ENCODE results near the gene TTC8.
"Not testable (repeated sequence)": the region's sequence is repeated elsewhere in the genome, so short reads cannot be mapped to it uniquely, and the experiment has no call there.

The TTC8 gene

GRCh38 chr14:88804477-88804876 lies 20.0 kb upstream of the TTC8 start:
- Mint-ChIP-seq H3K27me3 (peaks cover 13% of the 10 kb centered on the region), H3K4me3 (no peak overlapping the region), H3K27ac (no peak overlapping the region), H3K36me3 (peaks cover 4% of the 10 kb centered on the region), H3K9me3 (ENCODE audit: low read depth) (peaks cover 4% of the 10 kb centered on the region), H3K4me1 (ENCODE audit: low read depth) (no peaks in the 10 kb centered on the region)

- peaks cover 10% of the 10 kb centered on the region for H3K27me3 Mint-ChIP-seq
- H3K9me3 Mint-ChIP-seq (ENCODE audit: low read depth), result peaks cover 4% of the 10 kb centered on the region
- H3K36me3 Mint-ChIP-seq, result peaks cover 6% of the 10 kb centered on the region
- no peak overlapping the region for H3K27ac Mint-ChIP-seq
- no peak overlapping the region for H3K4me3 Mint-ChIP-seq
- no peaks in the 10 kb centered on the region for H3K4me1 Mint-ChIP-seq (ENCODE audit: low read depth)
Measured at GRCh38 chr14:88808359-88808758, 16.1 kb upstream of the TTC8 start.

GRCh38 chr14:88815980-88816379 lies 8.5 kb upstream of the TTC8 start:
- Mint-ChIP-seq H3K27ac (no peak overlapping the region), H3K9me3 (ENCODE audit: low read depth) (no peaks in the 10 kb centered on the region), H3K4me3 (no peak overlapping the region), H3K36me3 (no peaks in the 10 kb centered on the region), H3K4me1 (ENCODE audit: low read depth) (no peaks in the 10 kb centered on the region), H3K27me3 (peaks cover 19% of the 10 kb centered on the region)

GRCh38 chr14:88818018-88818417 lies 6.4 kb upstream of the TTC8 start:
- H3K27me3 Mint-ChIP-seq, result peaks cover 15% of the 10 kb centered on the region
- no peaks in the 10 kb centered on the region for H3K4me1 Mint-ChIP-seq (ENCODE audit: low read depth)
- H3K9me3 Mint-ChIP-seq (ENCODE audit: low read depth), result no peaks in the 10 kb centered on the region
- H3K4me3 Mint-ChIP-seq, result no peak overlapping the region
- no peak overlapping the region for H3K27ac Mint-ChIP-seq
- H3K36me3 Mint-ChIP-seq, result no peaks in the 10 kb centered on the region

GRCh38 chr14:88819674-88820073 lies 4.8 kb upstream of the TTC8 start:
- H3K4me1 Mint-ChIP-seq (ENCODE audit: low read depth); H3K9me3 Mint-ChIP-seq (ENCODE audit: low read depth); H3K27ac Mint-ChIP-seq; H3K4me3 Mint-ChIP-seq; H3K36me3 Mint-ChIP-seq: not testable (repeated sequence)
- peaks cover 15% of the 10 kb centered on the region for H3K27me3 Mint-ChIP-seq

GRCh38 chr14:88821378-88821777 lies 3.1 kb upstream of the TTC8 start:
- peaks cover 13% of the 10 kb centered on the region for H3K27me3 Mint-ChIP-seq
- no peaks in the 10 kb centered on the region for H3K9me3 Mint-ChIP-seq (ENCODE audit: low read depth)
- H3K27ac Mint-ChIP-seq, result no peak overlapping the region
- no peak overlapping the region for H3K4me3 Mint-ChIP-seq
- peaks cover 11% of the 10 kb centered on the region for H3K4me1 Mint-ChIP-seq (ENCODE audit: low read depth)
- no peaks in the 10 kb centered on the region for H3K36me3 Mint-ChIP-seq

GRCh38 chr14:88821888-88822287 lies 2.6 kb upstream of the TTC8 start:
- Mint-ChIP-seq H3K4me1 (ENCODE audit: low read depth) (peaks cover 11% of the 10 kb centered on the region), H3K36me3 (no peaks in the 10 kb centered on the region), H3K27me3 (peaks cover 13% of the 10 kb centered on the region), H3K9me3 (ENCODE audit: low read depth) (no peaks in the 10 kb centered on the region), H3K27ac (no peak overlapping the region), H3K4me3 (no peak overlapping the region)

- Mint-ChIP-seq H3K27me3 (peaks cover 5% of the 10 kb centered on the region), H3K4me3 (peak overlapping the region; percentile 92), H3K4me1 (ENCODE audit: low read depth) (peaks cover 11% of the 10 kb centered on the region), H3K9me3 (ENCODE audit: low read depth) (no peaks in the 10 kb centered on the region), H3K36me3 (no peaks in the 10 kb centered on the region), H3K27ac (peak overlapping the region; percentile 97)
Measured at GRCh38 chr14:88823968-88824313, 510 bp upstream of the TTC8 start.

- H3K27ac Mint-ChIP-seq, result peak overlapping the region; percentile 66
- H3K4me3 Mint-ChIP-seq, result peak overlapping the region; percentile 92
- no peaks in the 10 kb centered on the region for H3K36me3 Mint-ChIP-seq
- peaks cover 11% of the 10 kb centered on the region for H3K4me1 Mint-ChIP-seq (ENCODE audit: low read depth)
- H3K27me3 Mint-ChIP-seq, result peaks cover 2% of the 10 kb centered on the region
- H3K9me3 Mint-ChIP-seq (ENCODE audit: low read depth), result no peaks in the 10 kb centered on the region
Measured at GRCh38 chr14:88825078-88825458, 617 bp downstream of the TTC8 start.

GRCh38 chr14:88825503-88825902 lies 1.1 kb downstream of the TTC8 start:
- Mint-ChIP-seq H3K27ac (no peak overlapping the region), H3K36me3 (no peaks in the 10 kb centered on the region), H3K27me3 (peaks cover 2% of the 10 kb centered on the region), H3K4me1 (ENCODE audit: low read depth) (peaks cover 11% of the 10 kb centered on the region), H3K4me3 (peak overlapping the region; percentile 92), H3K9me3 (ENCODE audit: low read depth) (no peaks in the 10 kb centered on the region)

GRCh38 chr14:88829188-88829587 lies 4.7 kb downstream of the TTC8 start:
- Mint-ChIP-seq H3K9me3 (ENCODE audit: low read depth) (no peaks in the 10 kb centered on the region), H3K27me3 (peaks cover 4% of the 10 kb centered on the region)

GRCh38 chr14:88829685-88830302 lies 5.3 kb downstream of the TTC8 start:
- Mint-ChIP-seq H3K4me3 (no peak overlapping the region), H3K9me3 (ENCODE audit: low read depth) (no peaks in the 10 kb centered on the region), H3K36me3 (no peaks in the 10 kb centered on the region), H3K27ac (no peak overlapping the region), H3K4me1 (ENCODE audit: low read depth) (peaks cover 6% of the 10 kb centered on the region), H3K27me3 (peaks cover 4% of the 10 kb centered on the region)

More at GRCh38 chr14:88829188-88829587, 4.7 kb downstream of the TTC8 start:
- no peaks in the 10 kb centered on the region for H3K36me3 Mint-ChIP-seq
- no peak overlapping the region for H3K27ac Mint-ChIP-seq
- H3K4me3 Mint-ChIP-seq, result no peak overlapping the region
- peaks cover 6% of the 10 kb centered on the region for H3K4me1 Mint-ChIP-seq (ENCODE audit: low read depth)

- Mint-ChIP-seq H3K27ac (no peak overlapping the region), H3K4me3 (no peak overlapping the region), H3K9me3 (ENCODE audit: low read depth) (no peaks in the 10 kb centered on the region), H3K4me1 (ENCODE audit: low read depth) (no peaks in the 10 kb centered on the region), H3K36me3 (no peaks in the 10 kb centered on the region), H3K27me3 (peaks cover 2% of the 10 kb centered on the region)
Measured at GRCh38 chr14:88831284-88831683, 6.8 kb downstream of the TTC8 start.

- Mint-ChIP-seq H3K36me3 (peaks cover 2% of the 10 kb centered on the region), H3K27me3 (peaks cover 5% of the 10 kb centered on the region), H3K27ac (no peak overlapping the region), H3K9me3 (ENCODE audit: low read depth) (no peaks in the 10 kb centered on the region), H3K4me3 (no peak overlapping the region), H3K4me1 (ENCODE audit: low read depth) (no peaks in the 10 kb centered on the region)
Measured at GRCh38 chr14:88834883-88835431, 10.5 kb downstream of the TTC8 start.

GRCh38 chr14:88835661-88836060 lies 11.2 kb downstream of the TTC8 start:
- H3K27me3 Mint-ChIP-seq, result peaks cover 5% of the 10 kb centered on the region
- no peak overlapping the region for H3K27ac Mint-ChIP-seq
- no peaks in the 10 kb centered on the region for H3K4me1 Mint-ChIP-seq (ENCODE audit: low read depth)
- no peak overlapping the region for H3K4me3 Mint-ChIP-seq
- H3K36me3 Mint-ChIP-seq, result peaks cover 2% of the 10 kb centered on the region
- H3K9me3 Mint-ChIP-seq (ENCODE audit: low read depth), result no peaks in the 10 kb centered on the region

GRCh38 chr14:88837495-88837894 lies 13.0 kb downstream of the TTC8 start:
- no peaks in the 10 kb centered on the region for H3K4me1 Mint-ChIP-seq (ENCODE audit: low read depth)
- H3K9me3 Mint-ChIP-seq (ENCODE audit: low read depth), result no peaks in the 10 kb centered on the region
- H3K27ac Mint-ChIP-seq, result no peak overlapping the region
- H3K27me3 Mint-ChIP-seq, result peaks cover 5% of the 10 kb centered on the region
- peaks cover 2% of the 10 kb centered on the region for H3K36me3 Mint-ChIP-seq
- H3K4me3 Mint-ChIP-seq, result no peak overlapping the region

Measured in activated naive CD8-positive, alpha-beta T cell (primary cell).